Transverse colon (tissue), 3 donors: ENCODE data around the gene GMDS.

ENCODE experiments used
- CTCF ChIP-seq, 5 experiments: fragments of 200-600 bp in 3 of 5; fragments of 450-650 bp in 2 of 5; sonication (generic) in 3 of 5; IDR thresholded peaks; 1 replicate in 2 of 5; 2 replicates in 3 of 5; pipeline ENCODE4 v1.5.1; 2016 to 2017; ENCODE audit warnings: antibody characterized with exemption in 5 of 5, inconsistent platforms in 3 of 5, mild to moderate bottlenecking in 2 of 5, moderate library complexity in 1 of 5
- EP300 ChIP-seq: sonication (generic); formaldehyde crosslinking; IDR thresholded peaks from one replicate; pipeline ENCODE4 v1.6.1; 2017; ENCODE audit warnings: antibody characterized with exemption, low read depth

- TF ChIP-seq EP300, result no peak
- TF ChIP-seq CTCF (IDR thresholded peaks at IDR 0.05), result no peak
These were observed 592.6 kb downstream of the GMDS start for GRCh38 chr6:1652842-1653241.
